Hematopoietic multipotent progenitor cell treated with erythropoietin and hydrocortisone succinate and interleukin-3 and kit ligand, for 4 days (in vitro differentiated cells): Measurements from ENCODE around the gene TMIE.
"Not testable (repeated sequence)": the region's sequence is repeated elsewhere in the genome, so short reads cannot be mapped to it uniquely, and the experiment has no call there.

Source experiments
- DNase-seq: peaks from one replicate; pipeline ENCODE4 v3.0.0-alpha.2; 2015

Gene TMIE

GRCh38 chr3:46729038-46729437 is 27.8 kb downstream of the TMIE start:
- no peak for DNase-seq

GRCh38 chr3:46730819-46731218 is 29.6 kb downstream of the TMIE start:
- DNase-seq: no peak

- no peak for DNase-seq
Measured at GRCh38 chr3:46731795-46732194, 30.6 kb downstream of the TMIE start.

- DNase-seq: no peak
Measured at GRCh38 chr3:46733026-46733800, 32.0 kb downstream of the TMIE start.

GRCh38 chr3:46734773-46735172 is 33.6 kb downstream of the TMIE start:
- no peak for DNase-seq

GRCh38 chr3:46736006-46736872 is 35.0 kb downstream of the TMIE start:
- DNase-seq: no peak

- no peak for DNase-seq
Measured at GRCh38 chr3:46737329-46737731, 36.1 kb downstream of the TMIE start.

GRCh38 chr3:46739565-46739964 is 38.4 kb downstream of the TMIE start:
- DNase-seq: not testable (repeated sequence)

- no peak for DNase-seq
Measured at GRCh38 chr3:46742992-46743585, 41.9 kb downstream of the TMIE start.

- DNase-seq: no peak
Measured at GRCh38 chr3:46746711-46747110, 45.5 kb downstream of the TMIE start.

GRCh38 chr3:46748170-46748569 is 47.0 kb downstream of the TMIE start:
- DNase-seq: no peak

- DNase-seq: peak; percentile 13
Measured at GRCh38 chr3:46749129-46749528, 47.9 kb downstream of the TMIE start.

- no peak for DNase-seq
Measured at GRCh38 chr3:46750555-46751038, 49.4 kb downstream of the TMIE start.

GRCh38 chr3:46753127-46753526 is 51.9 kb downstream of the TMIE start:
- not testable (repeated sequence) for DNase-seq

GRCh38 chr3:46755646-46756045 is 54.5 kb downstream of the TMIE start:
- DNase-seq: no peak

GRCh38 chr3:46756642-46757041 is 55.5 kb downstream of the TMIE start:
- no peak for DNase-seq

- DNase-seq: no peak
Measured at GRCh38 chr3:46759239-46760167, 58.3 kb downstream of the TMIE start.
